ENCODE data around the gene PRICKLE1. TPM values are rescaled to one million over a fixed set of nuclear protein-coding genes. Genes with fewer than 3 reads are reported as not detected.
"Not testable (repeated sequence)": the region's sequence is repeated elsewhere in the genome, so short reads cannot be mapped to it uniquely, and the experiment has no call there.

The PRICKLE1 gene
- total RNA-seq, 1 donor from 2014 or later: 9.4 TPM

DNA sequence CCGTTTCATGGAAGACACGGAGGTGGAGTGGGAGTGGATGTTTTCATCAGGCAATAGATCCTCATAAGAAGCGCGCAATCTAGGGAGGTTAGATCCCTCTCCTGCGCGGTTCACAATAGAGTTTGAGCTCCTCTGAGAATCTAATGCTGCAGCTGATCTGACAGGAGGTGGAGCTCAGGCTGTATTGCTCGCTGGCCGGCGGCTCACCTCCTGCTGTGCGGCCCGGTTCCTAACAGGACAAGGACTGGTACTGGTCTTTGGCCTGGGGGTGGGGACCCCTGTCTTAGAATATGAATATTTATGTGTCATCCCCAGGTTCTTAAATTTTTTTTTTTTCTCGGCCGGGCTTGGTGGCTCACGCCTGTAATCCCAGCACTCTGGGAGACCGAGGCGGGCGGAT, 36.7 kb downstream of the PRICKLE1 start:
- Mint-ChIP-seq H3K27me3 (ENCODE audit: low read depth) (no peaks in the 10 kb centered on the region), H3K4me1 (peaks cover 16% of the 10 kb centered on the region), H3K27ac (ENCODE audit: unreplicated experiment) (no peak overlapping the region), H3K9me3 (no peaks in the 10 kb centered on the region), H3K36me3 (ENCODE audit: low read depth) (no peaks in the 10 kb centered on the region), H3K4me3 (peak overlapping the region; percentile 16)
- TF ChIP-seq CTCF (conservative IDR thresholded peaks at IDR 0.05): no peak
- peak; percentile 7 for DNase-seq (ENCODE audit: low read depth, low spot score)

DNA sequence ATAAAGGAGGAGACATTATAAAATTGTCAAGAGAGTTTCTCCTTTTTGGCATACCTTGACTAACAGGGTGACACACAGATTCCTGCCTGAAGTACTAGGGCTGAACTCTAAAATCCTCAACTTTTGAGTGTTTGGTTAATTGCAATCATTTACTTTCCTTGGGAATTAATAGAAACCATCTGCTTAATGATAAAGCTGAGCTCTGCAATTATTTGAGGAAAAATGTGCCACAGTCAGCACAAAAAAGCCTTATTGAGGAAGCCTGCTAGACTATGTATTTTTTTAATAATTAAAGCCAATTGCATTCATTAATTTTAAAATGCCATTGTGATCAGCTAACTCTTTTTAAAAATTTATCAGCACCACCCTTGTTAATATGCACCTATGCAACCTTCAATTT, 38.7 kb downstream of the PRICKLE1 start:
- Mint-ChIP-seq H3K27me3 (ENCODE audit: low read depth) (no peaks in the 10 kb centered on the region), H3K4me3 (no peak overlapping the region), H3K27ac (ENCODE audit: unreplicated experiment) (no peak overlapping the region), H3K36me3 (ENCODE audit: low read depth) (no peaks in the 10 kb centered on the region), H3K9me3 (no peaks in the 10 kb centered on the region), H3K4me1 (peaks cover 11% of the 10 kb centered on the region)
- no peak for DNase-seq (ENCODE audit: low read depth, low spot score)
- TF ChIP-seq CTCF (conservative IDR thresholded peaks at IDR 0.05): no peak

DNA sequence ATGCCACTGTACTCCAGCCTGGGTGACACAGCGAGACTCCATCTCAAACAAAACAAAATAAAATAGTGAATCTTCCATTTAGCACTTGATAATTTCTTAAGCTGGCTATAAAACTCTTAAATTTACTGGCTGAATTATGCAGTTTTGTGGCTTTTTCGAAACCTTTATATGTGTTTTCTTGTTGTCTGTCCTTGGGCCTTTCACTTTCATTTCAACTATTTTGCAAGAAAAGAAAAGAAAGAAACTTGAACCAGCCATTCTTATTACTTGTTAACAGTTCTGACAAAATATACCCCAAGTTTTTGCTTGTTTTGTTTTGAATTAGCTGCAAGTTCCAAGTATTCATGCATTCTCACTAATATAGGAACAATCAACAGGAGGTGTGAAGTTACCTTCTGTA, 42.8 kb downstream of the PRICKLE1 start:
- no peak for TF ChIP-seq CTCF (conservative IDR thresholded peaks at IDR 0.05)
- Mint-ChIP-seq H3K36me3 (ENCODE audit: low read depth) (no peaks in the 10 kb centered on the region), H3K4me3 (no peak overlapping the region), H3K27me3 (ENCODE audit: low read depth) (no peaks in the 10 kb centered on the region), H3K9me3 (no peaks in the 10 kb centered on the region), H3K4me1 (peaks cover 10% of the 10 kb centered on the region), H3K27ac (ENCODE audit: unreplicated experiment) (no peak overlapping the region)
- no peak for DNase-seq (ENCODE audit: low read depth, low spot score)

DNA sequence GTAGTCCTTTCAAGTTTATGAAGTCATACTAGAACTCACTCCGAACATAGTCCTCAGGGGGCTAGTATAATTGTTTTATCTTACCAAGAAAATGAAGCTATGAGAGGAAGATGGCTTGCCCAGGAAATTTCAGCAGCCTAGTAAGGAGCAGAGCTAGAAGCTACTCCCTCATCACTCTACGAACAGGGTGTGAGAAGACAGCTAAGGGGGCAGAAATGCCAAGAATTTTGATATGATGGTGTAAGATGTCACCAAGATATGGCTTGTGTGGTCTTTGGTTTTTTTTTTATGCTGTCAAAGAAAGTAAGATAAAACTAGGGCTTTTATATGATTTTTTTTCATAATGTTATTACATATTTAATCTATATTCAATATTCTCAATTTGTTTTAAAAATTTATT, 47.6 kb downstream of the PRICKLE1 start:
- DNase-seq (ENCODE audit: low read depth, low spot score): no peak
- H3K36me3 Mint-ChIP-seq (ENCODE audit: low read depth): no peaks in the 10 kb centered on the region
- H3K4me3 Mint-ChIP-seq: no peak overlapping the region
- TF ChIP-seq CTCF (conservative IDR thresholded peaks at IDR 0.05): no peak
- peaks cover 5% of the 10 kb centered on the region for H3K4me1 Mint-ChIP-seq
- H3K9me3 Mint-ChIP-seq: no peaks in the 10 kb centered on the region
- no peaks in the 10 kb centered on the region for H3K27me3 Mint-ChIP-seq (ENCODE audit: low read depth)
- no peak overlapping the region for H3K27ac Mint-ChIP-seq (ENCODE audit: unreplicated experiment)

DNA sequence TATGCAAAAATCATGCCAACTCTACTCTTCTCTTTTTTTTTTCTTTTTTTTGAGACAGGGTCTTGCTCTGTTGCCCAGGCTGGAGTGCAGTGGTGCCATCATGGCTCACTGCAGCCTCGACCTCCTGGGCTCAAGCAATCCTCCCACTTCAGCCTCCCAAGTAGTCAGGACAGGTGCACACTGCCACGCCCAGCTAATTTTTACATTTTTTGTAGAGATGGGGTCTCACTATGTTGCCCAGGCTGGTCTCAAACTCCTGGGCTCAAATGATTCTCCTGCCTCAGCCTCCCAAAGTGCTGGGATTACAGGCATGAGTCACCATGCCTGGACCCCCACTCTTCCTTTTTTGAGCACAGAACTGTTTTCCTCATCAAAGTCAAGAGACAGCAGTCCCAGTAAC, 48.2 kb downstream of the PRICKLE1 start:
- H3K27me3 Mint-ChIP-seq (ENCODE audit: low read depth): not testable (repeated sequence)

DNA sequence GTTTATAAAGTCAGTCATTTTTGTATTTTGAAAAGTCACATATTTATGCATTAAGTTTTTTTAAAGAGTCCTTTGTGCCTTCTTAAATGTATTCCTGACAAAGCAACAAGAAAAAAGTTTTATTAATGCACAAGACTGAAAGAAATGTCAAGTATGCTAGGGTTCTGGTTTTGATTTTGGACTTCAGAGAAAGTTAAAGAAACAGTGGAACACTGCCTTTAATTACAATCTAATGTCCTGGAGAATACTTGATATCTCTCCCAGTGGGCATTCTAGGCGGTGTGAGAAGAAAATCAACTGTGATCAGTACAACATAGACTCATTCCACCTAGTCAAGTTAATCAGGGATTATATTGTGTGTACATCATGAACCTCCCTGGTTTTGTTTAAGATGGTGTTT, 49.9 kb downstream of the PRICKLE1 start:
- Mint-ChIP-seq H3K4me1 (peaks cover 5% of the 10 kb centered on the region), H3K36me3 (ENCODE audit: low read depth) (no peaks in the 10 kb centered on the region), H3K27me3 (ENCODE audit: low read depth) (no peaks in the 10 kb centered on the region), H3K4me3 (no peak overlapping the region), H3K27ac (ENCODE audit: unreplicated experiment) (no peak overlapping the region), H3K9me3 (no peaks in the 10 kb centered on the region)
- TF ChIP-seq CTCF (conservative IDR thresholded peaks at IDR 0.05): no peak
- no peak for DNase-seq (ENCODE audit: low read depth, low spot score)

More for the DNA sequence above, 48.2 kb downstream of the PRICKLE1 start:
- H3K36me3 Mint-ChIP-seq (ENCODE audit: low read depth); DNase-seq (ENCODE audit: low read depth, low spot score); H3K4me3 Mint-ChIP-seq; H3K27ac Mint-ChIP-seq (ENCODE audit: unreplicated experiment); H3K4me1 Mint-ChIP-seq; H3K9me3 Mint-ChIP-seq: not testable (repeated sequence)
